ENCODE measurements around the gene CYS1. TPM values are rescaled to one million over a fixed set of nuclear protein-coding genes. Genes with fewer than 3 reads are reported as not detected.
A peak's percentile ranks its signal among the peaks of the same experiment; 100 is the strongest.

The CYS1 gene
- total and polyA plus RNA-seq, 2 of the 13 experiments (the other 11 are each of a cell fraction or from before 2014, with no cell fraction given) = 0.04 TPM; not detected in 1

- no peak for FAIRE-seq
- CTCF ChIA-PET (ENCODE audit: low intra/inter-chr PET ratio, low total read pairs) = no interaction called here
- peaks cover 11 to 35% of the 10 kb centered on the region in 2 experiments; a peak in 4 of 5 replicates for H3K27me3 ChIP-seq (ENCODE audit: control insufficient read depth in 1 of 2, insufficient read depth in 2 of 2, low read length in 2 of 2)
- TF ChIP-seq ZNF326 (CRISPR knock-in tag; IDR thresholded peaks at IDR 0.05; ENCODE audit: borderline replicate concordance) = no peak
- TF ChIP-seq KLF13 (CRISPR knock-in tag; IDR thresholded peaks at IDR 0.05) = no peak
- TF ChIP-seq TBX2 (CRISPR knock-in tag; IDR thresholded peaks at IDR 0.05; ENCODE audit: borderline replicate concordance) = 0 out of 2 replicates have a peak, but pooled peaks have one; percentile 33
- BruUV-seq (replicated peaks) = no TSS peak
- 44% methylated on average over 8 of the region's 9 CpGs for WGBS (ENCODE audit: low lambda C conversion rate)
- no peaks in the 10 kb centered on the region for H3K9me3 ChIP-seq (ENCODE audit: low read length)
- no peaks in the 10 kb centered on the region for H3K36me3 ChIP-seq (replicated peaks in 1 of 2; ENCODE audit: control insufficient read depth in 1 of 2, insufficient read depth in 2 of 2, low read length in 2 of 2)
- no peak overlapping the region for H2AFZ ChIP-seq (ENCODE audit: low read length)
- in situ Hi-C loops (cut with HindIII; ENCODE audit: extremely low pct_ligation_motif_present, low pct_unique_long_range_greater_than_20kb) (no loop called here), intact Hi-C loops (cut with micrococcal nuclease; ENCODE audit: unreplicated experiment) (no loop called here)
- H4K20me1 ChIP-seq (ENCODE audit: insufficient read depth, low read length) = no peaks in the 10 kb centered on the region
- no peak overlapping the region for H3K4me2 ChIP-seq (ENCODE audit: low read depth, low read length)
- ATAC-seq = no peak
- H3K4me3 ChIP-seq (replicated peaks in 1 of 3; ENCODE audit: insufficient read depth in 1 of 3, low read depth in 2 of 3, low read length in 3 of 3) = no peak overlapping the region
- H3K4me1 ChIP-seq (ENCODE audit: insufficient read depth, low read length) = peaks cover 19% of the 10 kb centered on the region
- no peaks in the 10 kb centered on the region for H3K79me2 ChIP-seq (ENCODE audit: insufficient read depth, low read length)
- no peak overlapping the region for H3K9ac ChIP-seq (ENCODE audit: insufficient read depth, low read depth, low read length)
- no peak overlapping the region for H3K27ac ChIP-seq (ENCODE audit: extremely low read length, insufficient read depth, low read length)
- DNase-seq (ENCODE audit: low spot score) = no peak
- POLR2A ChIA-PET = no interaction called here
Measured at GRCh38 chr2:10063566-10063965, 16.6 kb downstream of the CYS1 start.

DNA sequence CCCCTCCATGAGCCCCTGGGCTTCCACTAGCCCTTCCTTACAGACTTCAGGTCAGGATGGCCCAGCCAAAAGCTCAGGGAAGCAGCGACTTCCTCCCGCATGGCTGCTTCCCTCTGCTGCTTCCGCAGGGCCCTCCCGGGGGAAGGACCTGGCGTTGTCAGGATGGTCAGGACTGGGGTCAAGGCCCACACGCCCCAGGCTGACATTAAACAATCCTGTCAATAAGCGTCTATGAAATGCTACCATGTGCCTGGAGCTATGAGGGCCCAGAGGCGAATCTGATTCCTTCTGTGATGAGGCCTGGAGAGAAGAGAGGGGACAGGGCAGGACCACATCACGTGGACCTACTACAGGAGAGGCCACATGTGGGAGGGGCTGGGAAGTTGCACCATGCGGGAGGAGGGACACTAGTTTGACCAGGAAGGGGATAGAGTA is 17.3 kb downstream of the CYS1 start:
- Histone ChIP-seq H3K4me3 (replicated peaks in 1 of 3; ENCODE audit: insufficient read depth in 1 of 3, low read depth in 2 of 3, low read length in 3 of 3) (no peak overlapping the region; a peak in 1 of 6 replicates), H3K36me3 (replicated peaks in 1 of 2; ENCODE audit: control insufficient read depth in 1 of 2, insufficient read depth in 2 of 2, low read length in 2 of 2) (no peaks in the 10 kb centered on the region), H3K79me2 (ENCODE audit: insufficient read depth, low read length) (no peaks in the 10 kb centered on the region), H3K9ac (ENCODE audit: insufficient read depth, low read depth, low read length) (no peak overlapping the region), H3K4me2 (ENCODE audit: low read depth, low read length) (peak overlapping the region; percentile 52), H2AFZ (ENCODE audit: low read length) (no peak overlapping the region), H3K27me3 (ENCODE audit: control insufficient read depth in 1 of 2, insufficient read depth in 2 of 2, low read length in 2 of 2) (peaks cover 11 to 40% of the 10 kb centered on the region in 2 experiments; a peak in 4 of 5 replicates), H4K20me1 (ENCODE audit: insufficient read depth, low read length) (no peaks in the 10 kb centered on the region), H3K27ac (ENCODE audit: extremely low read length, insufficient read depth, low read length) (no peak overlapping the region), H3K4me1 (ENCODE audit: insufficient read depth, low read length) (peaks cover 22% of the 10 kb centered on the region), H3K9me3 (ENCODE audit: low read length) (no peaks in the 10 kb centered on the region)
- POLR2A ChIA-PET = no interaction called here
- in situ Hi-C loops (cut with HindIII; ENCODE audit: extremely low pct_ligation_motif_present, low pct_unique_long_range_greater_than_20kb) (no loop called here), intact Hi-C loops (cut with micrococcal nuclease; ENCODE audit: unreplicated experiment) (no loop called here)
- FAIRE-seq = peak; percentile 32
- ATAC-seq = peak; percentile 37
- CTCF ChIA-PET (ENCODE audit: low intra/inter-chr PET ratio, low total read pairs) = no interaction called here
- 11% methylated on average over 5 of the region's 10 CpGs for WGBS (ENCODE audit: low lambda C conversion rate)
- no TSS peak for BruUV-seq (replicated peaks)
- DNase-seq (ENCODE audit: low spot score) = peak; percentile 37
- TF ChIP-seq PCBP2 (optimal IDR thresholded peaks at IDR 0.05; ENCODE audit: low read depth, low read length, poor library complexity, severe bottlenecking) (no peak), ARID3A (IDR thresholded peaks at IDR 0.05; ENCODE audit: low read depth, low read length) (0 out of 2 replicates have a peak, but pooled peaks have one; percentile 11), MED13 (CRISPR knock-in tag; IDR thresholded peaks at IDR 0.05) (no peak), ISX (CRISPR knock-in tag; conservative IDR thresholded peaks at IDR 0.05) (no peak), ZNF619 (CRISPR knock-in tag; IDR thresholded peaks at IDR 0.05) (no peak), MTF1 (CRISPR knock-in tag; IDR thresholded peaks at IDR 0.05) (no peak), NFYC (CRISPR knock-in tag; IDR thresholded peaks at IDR 0.05) (no peak), FOXC1 (CRISPR knock-in tag; IDR thresholded peaks at IDR 0.05; ENCODE audit: borderline replicate concordance) (no peak), SOX6 (IDR thresholded peaks at IDR 0.05) (no peak), SOX6 (CRISPR knock-in tag; IDR thresholded peaks at IDR 0.05) (peak; percentile 39; the same call in 1 of the 2 replicates)
- TF ChIP-seq, protein P1, sequence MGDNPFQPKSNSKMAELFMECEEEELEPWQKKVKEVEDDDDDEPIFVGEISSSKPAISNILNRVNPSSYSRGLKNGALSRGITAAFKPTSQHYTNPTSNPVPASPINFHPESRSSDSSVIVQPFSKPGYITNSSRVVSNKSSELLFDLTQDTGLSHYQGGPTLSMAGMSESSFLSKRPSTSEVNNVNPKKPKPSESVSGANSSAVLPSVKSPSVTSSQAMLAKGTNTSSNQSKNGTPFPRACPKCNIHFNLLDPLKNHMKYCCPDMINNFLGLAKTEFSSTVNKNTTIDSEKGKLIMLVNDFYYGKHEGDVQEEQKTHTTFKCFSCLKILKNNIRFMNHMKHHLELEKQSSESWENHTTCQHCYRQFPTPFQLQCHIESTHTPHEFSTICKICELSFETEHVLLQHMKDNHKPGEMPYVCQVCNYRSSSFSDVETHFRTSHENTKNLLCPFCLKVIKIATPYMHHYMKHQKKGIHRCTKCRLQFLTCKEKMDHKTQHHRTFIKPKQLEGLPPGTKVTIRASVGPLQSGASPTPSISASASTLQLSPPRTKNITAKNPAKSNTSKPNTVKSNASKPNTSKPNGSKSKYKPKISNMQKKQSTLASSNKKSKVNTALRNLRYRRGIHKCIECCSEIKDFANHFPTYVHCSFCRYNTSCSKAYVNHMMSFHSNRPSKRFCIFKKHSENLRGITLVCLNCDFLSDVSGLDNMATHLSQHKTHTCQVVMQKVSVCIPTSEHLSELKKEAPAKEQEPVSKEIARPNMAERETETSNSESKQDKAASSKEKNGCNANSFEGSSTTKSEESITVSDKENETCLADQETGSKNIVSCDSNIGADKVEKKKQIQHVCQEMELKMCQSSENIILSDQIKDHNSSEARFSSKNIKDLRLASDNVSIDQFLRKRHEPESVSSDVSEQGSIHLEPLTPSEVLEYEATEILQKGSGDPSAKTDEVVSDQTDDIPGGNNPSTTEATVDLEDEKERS (CRISPR knock-in tag; IDR thresholded peaks at IDR 0.05) = peak; percentile 72; the same call in 1 of the 2 replicates

All from HepG2 (cell line).